T follicular helper cell (primary cell): ENCODE measurements around the gene CNOT1.
"Not testable (repeated sequence)": the region's sequence is repeated elsewhere in the genome, so short reads cannot be mapped to it uniquely, and the experiment has no call there.

Experiments
- DNase-seq: peaks from one replicate; pipeline ENCODE4 v3.0.0-alpha.2; 2020; ENCODE audit warnings: low read depth
- total RNA-seq, 2 experiments: gene quantifications; one replicate each; lab custom pipeline; 2026; lab: John Stamatoyannopoulos, UW

The CNOT1 gene
- total RNA-seq: 410 to 420 reads per million in 2 experiments

- peak; percentile 95 for DNase-seq
Measured at GRCh38 chr16:58629733-58630640, at the start of gene CNOT1. Gene CNOT1 (minus strand): TSS chr16:58629826. CDS start chr16:58599337, 30,489 bp downstream.

- no peak for DNase-seq
Measured at GRCh38 chr16:58678716-58679115, 49.1 kb upstream of the CNOT1 start.

GRCh38 chr16:58678269-58678668 is 48.6 kb upstream of the CNOT1 start:
- DNase-seq: no peak

- no peak for DNase-seq
Measured at GRCh38 chr16:58670946-58671583, 41.4 kb upstream of the CNOT1 start.

GRCh38 chr16:58670177-58670576 is 40.6 kb upstream of the CNOT1 start:
- no peak for DNase-seq

DNA sequence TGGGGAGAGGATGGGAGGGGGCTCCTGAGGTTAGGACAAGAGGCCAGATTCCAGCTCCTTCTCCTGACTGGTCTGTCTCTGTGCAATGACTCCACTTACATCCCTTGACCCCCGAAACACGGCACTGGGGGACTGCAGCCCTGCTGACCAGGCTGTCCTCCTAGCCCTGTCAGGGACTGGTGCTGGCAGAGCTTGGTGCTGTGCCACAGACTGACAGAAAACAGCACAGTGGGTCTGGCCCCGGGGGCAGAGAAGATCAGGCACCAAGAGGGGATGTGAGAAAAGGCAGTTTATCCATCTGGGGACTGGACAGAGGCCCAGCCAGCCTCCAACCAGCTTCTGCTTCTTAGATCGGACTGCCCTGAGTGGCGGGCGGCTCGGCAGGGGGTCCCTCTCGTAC is 35.6 kb upstream of the CNOT1 start:
- no peak for DNase-seq

DNA sequence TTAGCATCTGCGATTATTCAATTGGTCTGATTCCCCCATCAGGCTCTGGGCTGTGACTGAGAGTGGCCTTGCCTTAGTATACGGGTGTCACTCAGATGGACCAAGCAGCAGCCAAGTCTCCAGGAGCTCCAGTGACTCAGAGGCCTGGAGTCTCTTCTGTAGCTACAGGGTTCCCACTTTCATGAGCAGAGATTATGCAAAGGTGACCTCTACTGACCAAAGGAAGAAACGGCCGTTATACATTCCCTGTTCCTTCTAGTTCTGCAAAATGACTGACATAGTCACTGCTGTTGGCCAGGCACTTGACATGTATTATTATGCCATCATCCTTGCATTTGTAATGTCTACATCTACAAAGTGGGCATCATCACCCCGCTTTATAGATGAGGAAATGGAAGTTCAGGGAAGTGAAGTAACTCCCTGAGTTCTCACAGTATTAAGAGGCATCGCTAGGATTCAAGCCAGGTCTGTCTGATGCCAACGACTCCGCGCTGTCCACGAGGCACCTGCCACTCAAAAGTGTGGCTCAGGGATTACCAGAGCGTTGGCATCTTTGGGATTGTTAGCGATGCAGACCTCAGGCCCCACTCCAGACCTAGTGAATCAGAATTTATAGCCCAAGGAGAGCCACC is 31.7 kb upstream of the CNOT1 start:
- no peak for DNase-seq

DNA sequence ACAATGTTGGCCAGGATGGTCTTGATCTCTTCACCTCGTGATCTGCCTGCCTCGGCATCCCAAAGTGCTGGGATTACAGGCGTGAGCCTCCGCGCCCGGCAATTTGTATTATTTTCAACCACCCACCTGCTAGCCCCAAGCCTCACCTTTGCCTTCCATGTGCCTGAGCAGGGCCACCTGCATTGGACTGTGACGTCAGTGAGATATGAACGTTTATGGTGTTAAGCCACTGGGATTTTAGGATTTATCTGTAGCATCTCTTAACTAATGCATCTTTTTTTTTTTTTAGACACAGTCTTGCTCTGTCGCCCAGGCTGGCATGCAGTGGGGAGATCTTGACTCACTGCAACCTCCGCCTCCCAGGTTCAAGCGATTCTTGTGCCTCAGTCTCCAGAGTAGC is 30.3 kb upstream of the CNOT1 start:
- not testable (repeated sequence) for DNase-seq

GRCh38 chr16:58658796-58659211 is 29.2 kb upstream of the CNOT1 start:
- no peak for DNase-seq

DNA sequence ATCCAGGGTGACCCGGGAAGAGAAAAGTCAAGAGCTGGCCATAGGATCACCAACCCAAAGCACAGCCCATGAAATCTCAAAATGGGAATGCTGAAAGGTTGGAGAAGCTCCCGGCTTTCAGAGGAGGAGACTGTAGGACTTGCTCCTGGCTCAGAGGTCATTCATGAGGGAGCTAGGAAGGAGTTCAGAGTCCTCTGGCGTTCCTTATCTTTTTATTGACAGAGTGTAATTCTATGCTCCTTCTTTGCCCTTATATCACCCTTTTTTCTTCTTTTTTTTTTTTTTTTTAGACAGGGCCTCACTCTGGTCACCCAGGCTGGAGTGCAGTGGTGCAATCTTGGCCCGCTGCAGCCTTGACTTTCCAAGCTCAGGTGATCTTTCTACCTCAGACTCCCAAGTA is 27.3 kb upstream of the CNOT1 start:
- no peak for DNase-seq

GRCh38 chr16:58655215-58655596 is 25.6 kb upstream of the CNOT1 start:
- DNase-seq: no peak

- no peak for DNase-seq
Measured at GRCh38 chr16:58654560-58655214, 25.1 kb upstream of the CNOT1 start.

DNA sequence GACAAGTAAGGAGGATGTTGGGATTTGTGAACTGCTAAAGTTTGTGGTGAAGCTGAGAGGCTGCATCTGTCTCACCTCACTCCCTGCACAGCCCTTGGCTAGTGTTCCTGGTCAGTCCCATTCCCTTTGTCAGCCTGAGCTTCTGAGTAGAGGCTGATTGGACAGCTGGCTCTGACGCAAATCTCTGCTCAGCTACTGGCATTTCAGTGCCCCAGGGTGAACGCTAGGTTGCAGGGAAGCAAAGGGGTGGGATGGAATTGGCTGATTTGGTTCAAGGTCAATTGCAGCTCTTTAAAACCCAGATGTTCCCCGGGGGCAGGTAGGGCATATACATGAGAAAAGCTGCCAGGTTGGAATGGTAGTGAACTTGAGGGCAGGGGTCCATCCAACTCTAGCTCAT is 23.1 kb upstream of the CNOT1 start:
- DNase-seq: no peak

DNA sequence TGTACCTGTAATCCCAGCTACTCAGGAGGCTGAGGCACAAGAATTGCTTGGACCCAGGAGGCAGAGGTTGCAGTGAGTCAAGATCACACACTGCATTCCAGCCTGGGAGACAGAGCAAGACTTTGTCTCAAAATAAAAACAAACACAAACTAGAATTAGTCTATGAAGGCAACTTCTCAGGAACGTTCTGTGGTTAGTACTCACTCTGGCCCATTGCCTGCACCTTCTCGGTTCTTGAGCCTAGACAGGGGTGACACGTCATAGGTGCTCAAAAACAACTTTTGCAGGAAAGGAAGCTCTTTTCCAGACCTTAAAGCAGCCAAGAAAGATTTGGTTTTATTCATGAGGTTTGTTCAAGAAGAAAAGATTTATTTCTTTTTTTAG is 22.3 kb upstream of the CNOT1 start:
- DNase-seq: no peak

DNA sequence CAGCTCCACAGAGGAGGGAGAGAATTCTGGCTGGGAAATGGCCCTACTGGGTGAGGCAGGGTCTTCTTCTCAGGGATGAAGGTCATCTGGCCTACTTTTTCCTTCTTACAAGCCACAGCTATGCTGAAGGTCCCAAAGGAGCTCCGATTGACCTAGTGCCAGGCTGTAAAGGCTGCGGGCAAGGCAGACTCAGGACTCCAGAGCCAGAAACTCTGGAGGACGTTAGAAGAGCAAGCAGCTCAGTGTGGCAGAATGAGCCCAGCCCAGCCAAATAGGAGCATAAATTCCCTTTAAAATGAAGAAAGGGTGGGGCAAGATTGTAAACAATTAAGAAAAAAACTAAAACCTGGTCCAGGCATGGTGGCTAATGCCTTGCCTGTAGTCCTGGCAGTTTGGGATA is 20.1 kb upstream of the CNOT1 start:
- no peak for DNase-seq

GRCh38 chr16:58647107-58647506 is 17.5 kb upstream of the CNOT1 start:
- DNase-seq: no peak

GRCh38 chr16:58644765-58645487 is 15.3 kb upstream of the CNOT1 start:
- no peak for DNase-seq

DNA sequence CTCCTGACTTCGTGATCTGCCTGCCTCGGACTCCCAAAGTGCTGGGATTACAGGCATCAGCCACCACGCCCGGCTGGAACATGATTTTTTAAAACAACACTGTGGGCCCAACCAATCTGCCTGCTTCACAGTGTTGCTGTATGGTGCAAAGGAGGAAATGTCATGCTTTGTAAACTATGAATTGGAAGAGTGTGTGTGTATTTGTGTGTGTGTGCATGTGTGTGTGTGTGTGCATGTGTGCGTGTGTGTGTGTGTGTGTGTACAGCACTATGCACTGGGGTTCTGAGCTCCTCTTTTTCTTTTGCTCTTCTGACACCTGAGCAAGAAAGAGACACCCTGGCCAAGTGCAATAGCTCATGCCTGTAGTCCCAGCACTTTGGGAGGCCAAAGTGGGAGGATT is 14.5 kb upstream of the CNOT1 start:
- no peak for DNase-seq

DNA sequence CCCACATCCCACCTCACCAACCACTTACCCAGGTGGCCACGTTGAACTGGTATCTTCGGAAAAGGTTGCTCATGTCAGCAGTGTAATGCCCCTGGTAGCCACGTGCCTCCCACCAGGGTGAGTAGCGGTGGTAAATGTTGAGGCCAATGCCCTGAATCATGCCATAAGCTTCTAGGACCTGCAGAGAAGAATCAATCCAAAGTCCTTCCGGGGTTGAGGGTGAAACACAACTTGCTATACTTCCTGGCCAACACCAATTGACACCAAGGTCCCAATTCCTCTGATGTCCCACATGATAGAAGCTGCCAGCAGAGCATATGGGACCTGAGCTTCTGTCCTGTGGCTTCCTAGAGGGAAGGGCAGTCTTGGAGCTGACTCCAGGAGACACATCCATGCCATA is 11.3 kb upstream of the CNOT1 start:
- no peak for DNase-seq

DNA sequence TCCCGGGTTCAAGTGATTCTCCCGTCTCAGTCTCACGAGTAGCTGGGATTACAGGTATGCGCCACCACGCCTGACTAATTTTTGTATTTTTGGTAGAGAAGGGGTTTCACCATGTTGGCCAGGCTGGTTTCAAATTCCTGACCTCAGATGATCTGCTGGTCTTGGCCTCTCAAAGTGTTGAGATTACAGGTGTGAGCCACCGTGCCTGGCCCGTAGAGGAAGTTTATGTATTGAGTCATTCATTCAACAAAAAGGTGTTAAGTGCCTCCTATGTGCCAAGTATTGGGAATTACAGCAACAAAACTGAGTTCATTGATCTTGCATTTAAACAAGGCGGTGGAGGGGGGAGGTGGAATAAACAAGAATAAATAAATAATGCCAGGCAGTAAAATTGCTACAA is 10.2 kb upstream of the CNOT1 start:
- no peak for DNase-seq

GRCh38 chr16:58639230-58639629 is 9.6 kb upstream of the CNOT1 start:
- DNase-seq: no peak
